CD4-positive, alpha-beta T cell treated with Interleukin-6 at 100 ng/mL for 8 hours (primary cell): ENCODE results near the gene PLEKHG4B.
"Not testable (repeated sequence)": the region's sequence is repeated elsewhere in the genome, so short reads cannot be mapped to it uniquely, and the experiment has no call there.

Experiments used
- DNase-seq: peaks from one replicate; pipeline ENCODE4 v3.0.0-alpha.2; 2020; ENCODE audit warnings: mixed read lengths, low spot score

PLEKHG4B gene, protein sequence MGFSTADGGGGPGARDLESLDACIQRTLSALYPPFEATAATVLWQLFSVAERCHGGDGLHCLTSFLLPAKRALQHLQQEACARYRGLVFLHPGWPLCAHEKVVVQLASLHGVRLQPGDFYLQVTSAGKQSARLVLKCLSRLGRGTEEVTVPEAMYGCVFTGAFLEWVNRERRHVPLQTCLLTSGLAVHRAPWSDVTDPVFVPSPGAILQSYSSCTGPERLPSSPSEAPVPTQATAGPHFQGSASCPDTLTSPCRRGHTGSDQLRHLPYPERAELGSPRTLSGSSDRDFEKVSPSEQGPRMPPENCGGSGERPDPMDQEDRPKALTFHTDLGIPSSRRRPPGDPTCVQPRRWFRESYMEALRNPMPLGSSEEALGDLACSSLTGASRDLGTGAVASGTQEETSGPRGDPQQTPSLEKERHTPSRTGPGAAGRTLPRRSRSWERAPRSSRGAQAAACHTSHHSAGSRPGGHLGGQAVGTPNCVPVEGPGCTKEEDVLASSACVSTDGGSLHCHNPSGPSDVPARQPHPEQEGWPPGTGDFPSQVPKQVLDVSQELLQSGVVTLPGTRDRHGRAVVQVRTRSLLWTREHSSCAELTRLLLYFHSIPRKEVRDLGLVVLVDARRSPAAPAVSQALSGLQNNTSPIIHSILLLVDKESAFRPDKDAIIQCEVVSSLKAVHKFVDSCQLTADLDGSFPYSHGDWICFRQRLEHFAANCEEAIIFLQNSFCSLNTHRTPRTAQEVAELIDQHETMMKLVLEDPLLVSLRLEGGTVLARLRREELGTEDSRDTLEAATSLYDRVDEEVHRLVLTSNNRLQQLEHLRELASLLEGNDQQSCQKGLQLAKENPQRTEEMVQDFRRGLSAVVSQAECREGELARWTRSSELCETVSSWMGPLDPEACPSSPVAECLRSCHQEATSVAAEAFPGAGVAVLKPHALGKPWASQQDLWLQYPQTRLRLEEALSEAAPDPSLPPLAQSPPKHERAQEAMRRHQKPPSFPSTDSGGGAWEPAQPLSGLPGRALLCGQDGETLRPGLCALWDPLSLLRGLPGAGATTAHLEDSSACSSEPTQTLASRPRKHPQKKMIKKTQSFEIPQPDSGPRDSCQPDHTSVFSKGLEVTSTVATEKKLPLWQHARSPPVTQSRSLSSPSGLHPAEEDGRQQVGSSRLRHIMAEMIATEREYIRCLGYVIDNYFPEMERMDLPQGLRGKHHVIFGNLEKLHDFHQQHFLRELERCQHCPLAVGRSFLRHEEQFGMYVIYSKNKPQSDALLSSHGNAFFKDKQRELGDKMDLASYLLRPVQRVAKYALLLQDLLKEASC (N-terminal part only)

DNA sequence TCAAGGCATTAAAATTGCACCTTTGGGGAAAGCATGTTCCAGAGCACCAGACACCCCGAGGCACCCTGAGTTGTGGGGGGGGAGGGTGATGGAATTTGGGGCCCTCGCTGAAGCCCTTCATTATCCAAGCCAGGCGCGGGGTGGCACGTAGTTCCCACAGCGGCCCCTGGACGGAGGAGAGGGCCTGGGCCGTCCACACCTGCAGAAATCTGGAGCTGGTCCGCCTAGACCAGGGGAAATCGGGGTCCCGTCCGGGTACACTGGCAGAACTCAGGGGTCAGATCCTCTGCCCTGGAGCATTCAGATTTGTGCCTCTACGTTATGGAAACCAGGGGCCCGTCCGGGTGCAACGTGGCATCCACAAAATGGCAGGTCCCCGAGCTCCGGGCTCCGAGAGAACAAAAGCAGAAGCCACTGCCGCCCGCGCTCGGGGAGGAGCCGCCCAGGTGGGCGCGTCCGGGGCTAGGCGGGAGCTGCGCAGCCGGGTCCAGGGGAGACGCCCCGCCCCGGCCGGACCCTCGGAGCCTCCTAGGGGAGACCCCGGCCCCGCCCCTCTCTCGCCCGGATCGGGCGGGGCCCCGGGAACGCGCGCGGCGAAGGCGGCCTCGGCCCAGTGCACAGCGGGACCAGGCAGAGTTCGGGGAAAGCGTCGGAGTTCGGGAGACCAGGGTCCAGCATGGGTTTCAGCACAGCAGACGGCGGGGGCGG, at the start of gene PLEKHG4B:
TSS of gene PLEKHG4B (plus strand) at position 613 of the 708 bp plus-strand sequence. CDS start at position 677, 64 bp downstream.
- DNase-seq = no peak

DNA sequence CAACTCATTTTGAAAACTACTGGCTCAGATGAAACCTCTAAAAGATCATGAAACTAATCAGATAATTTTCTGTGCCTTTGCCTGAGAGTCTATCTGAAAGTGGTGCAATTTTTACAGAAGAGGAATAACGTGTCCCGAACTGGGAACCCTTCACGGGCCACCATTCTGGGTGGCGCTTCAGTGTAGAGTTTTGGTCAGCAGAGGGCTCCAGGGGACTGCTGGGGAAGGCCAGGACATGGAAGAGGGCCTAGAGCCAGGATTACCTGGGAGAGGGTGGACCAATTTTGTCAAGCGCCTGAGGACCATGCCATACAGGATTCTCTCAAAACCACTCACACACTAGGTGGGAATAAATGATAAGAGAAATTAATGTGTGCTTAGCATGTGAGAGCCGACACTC, 49.7 kb upstream of the PLEKHG4B start:
- DNase-seq = no peak

DNA sequence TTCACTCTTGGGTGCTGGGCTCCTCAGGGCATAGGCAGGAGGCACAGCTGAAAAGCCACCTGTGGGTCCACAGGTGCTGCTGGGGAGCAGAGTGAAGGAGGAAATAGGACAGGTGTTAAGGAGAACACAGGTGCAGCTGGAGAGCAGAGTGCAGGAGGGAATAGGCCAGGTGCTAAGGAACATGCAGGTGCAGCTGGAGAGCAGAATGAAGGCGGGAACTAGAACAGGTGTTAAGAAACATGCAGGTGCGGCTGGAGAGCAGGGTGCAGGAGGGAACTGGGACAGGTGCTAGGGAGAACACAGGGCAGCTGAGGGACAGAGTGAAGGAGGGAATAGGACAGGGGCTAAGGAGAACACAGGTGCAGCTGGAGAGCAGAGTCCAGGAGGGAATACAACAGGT, 43.8 kb upstream of the PLEKHG4B start:
- no peak for DNase-seq

DNA sequence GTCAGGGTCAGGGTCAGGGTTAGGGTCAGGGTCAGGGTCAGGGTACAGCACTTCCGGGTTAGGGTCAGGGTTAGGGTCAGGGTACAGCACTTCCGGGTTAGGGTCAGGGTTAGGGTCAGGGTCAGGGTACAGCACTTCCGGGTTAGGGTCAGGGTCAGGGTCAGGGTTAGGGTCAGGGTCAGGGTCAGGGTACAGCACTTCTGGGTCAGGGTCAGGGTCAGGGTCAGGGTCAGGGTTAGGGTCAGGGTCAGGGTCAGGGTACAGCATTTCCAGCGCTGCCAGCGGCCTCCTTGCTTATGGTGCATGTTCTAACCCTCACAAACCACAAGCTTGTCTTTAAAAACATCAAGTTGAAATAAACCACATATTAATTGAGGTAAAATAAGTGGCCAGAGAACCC, 42.4 kb upstream of the PLEKHG4B start:
- DNase-seq = not testable (repeated sequence)

DNA sequence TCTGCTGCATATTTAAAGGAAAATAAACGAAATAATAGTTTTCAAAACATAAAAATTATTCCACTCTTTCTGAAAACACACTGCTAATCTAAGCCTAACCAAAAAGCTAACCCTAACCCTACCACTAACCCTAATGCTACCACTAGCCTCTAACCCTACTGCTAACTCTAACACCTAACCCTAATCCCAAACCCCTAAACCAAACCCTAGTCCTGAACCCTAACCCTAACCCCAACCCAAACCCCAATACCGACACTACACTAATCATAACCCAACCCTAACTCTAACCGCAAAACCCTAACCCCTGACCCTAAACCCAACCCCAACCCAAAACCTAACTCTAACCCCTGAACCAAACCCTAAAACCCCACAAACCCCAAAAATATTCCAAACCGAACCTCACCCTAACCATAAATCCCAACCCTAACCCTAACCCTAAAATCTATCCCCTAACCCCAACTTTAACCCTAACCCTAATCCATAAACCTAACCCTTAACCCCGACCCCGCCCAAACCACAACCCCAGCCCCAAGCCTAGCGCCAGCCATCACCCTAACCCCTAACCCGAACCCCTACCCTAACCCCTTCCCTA, 41.9 kb upstream of the PLEKHG4B start:
- no peak for DNase-seq

GRCh38 chr5:50724-51499, 41.1 kb upstream of the PLEKHG4B start:
- no peak for DNase-seq

DNA sequence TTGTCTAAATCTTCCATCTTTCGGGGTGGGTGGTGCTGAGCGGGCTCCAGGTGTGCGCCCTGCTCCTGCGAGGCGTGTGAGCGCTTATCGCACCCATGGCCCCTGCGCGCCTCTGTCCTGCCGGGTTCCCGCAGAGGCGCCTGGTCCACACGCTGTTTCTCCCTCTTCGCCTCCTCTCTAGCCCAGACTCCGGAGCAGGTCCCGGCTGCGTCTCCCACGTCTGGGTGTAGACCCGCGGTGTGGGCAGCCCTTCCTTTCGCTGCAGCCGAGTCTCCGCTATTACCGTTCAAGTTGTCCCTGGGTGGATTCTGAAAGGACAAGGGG, 40.5 kb upstream of the PLEKHG4B start:
- no peak for DNase-seq

GRCh38 chr5:53381-54174, 38.4 kb upstream of the PLEKHG4B start:
- no peak for DNase-seq

DNA sequence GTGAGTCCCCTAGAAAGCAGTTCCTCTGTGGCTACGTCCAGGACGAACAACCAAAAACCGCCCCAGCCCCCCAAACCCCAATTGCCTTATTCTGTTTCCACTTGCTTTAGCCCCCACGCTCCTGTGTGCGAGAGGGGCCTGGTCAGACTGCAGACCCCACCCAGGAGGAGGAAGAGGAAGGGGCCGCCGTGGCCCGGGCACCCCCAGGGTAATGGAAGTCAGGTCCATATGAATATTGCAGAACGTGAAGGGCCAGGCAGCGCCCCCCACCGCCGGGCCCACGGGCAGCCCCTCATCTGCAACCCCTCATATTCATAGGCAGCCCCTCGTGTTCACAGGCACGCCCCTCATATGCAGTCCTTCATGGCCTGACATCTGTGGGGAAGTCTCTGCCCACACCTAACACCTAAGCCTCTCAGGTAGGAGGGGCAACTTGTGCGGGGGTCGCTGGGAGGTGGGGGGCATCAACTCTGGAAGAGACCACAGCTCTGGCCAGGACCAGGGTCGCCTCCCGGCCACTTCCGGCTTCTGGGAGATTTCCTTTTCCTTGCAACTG, 37.7 kb upstream of the PLEKHG4B start:
- DNase-seq = no peak

DNA sequence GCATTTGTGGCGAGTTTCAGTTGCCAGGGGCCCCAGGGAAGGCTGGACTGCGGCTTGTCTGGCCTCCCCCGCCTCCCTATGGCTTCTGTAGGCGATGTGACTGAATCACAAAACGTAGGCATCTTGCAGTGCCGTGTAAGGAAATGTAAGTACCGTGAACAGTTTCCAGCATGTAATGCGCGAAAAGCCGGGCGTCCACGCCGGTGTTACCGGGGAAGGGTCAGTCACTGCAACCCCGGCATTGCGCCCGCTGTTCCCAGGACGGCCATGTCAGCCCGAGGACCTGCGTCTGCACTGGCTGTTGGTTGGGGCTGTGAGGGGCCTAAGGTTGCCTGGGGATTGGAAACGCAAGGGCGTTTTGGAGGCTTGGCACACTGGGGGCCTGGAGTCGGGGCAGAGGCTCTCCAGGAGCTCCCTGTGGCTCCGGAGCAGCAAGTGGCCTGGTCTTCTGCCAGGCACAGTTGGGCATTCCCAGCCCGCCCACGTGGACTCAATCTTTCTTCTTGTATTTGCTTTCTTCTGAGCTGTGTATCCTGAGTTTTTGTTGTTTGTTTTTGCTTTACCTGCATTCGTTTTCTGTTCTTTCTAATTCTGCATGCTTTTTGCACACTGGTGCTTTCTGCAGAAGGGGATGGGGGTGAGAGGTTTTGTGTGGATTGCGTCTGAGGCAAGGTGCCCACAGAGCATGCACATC, 36.9 kb upstream of the PLEKHG4B start:
- no peak for DNase-seq

DNA sequence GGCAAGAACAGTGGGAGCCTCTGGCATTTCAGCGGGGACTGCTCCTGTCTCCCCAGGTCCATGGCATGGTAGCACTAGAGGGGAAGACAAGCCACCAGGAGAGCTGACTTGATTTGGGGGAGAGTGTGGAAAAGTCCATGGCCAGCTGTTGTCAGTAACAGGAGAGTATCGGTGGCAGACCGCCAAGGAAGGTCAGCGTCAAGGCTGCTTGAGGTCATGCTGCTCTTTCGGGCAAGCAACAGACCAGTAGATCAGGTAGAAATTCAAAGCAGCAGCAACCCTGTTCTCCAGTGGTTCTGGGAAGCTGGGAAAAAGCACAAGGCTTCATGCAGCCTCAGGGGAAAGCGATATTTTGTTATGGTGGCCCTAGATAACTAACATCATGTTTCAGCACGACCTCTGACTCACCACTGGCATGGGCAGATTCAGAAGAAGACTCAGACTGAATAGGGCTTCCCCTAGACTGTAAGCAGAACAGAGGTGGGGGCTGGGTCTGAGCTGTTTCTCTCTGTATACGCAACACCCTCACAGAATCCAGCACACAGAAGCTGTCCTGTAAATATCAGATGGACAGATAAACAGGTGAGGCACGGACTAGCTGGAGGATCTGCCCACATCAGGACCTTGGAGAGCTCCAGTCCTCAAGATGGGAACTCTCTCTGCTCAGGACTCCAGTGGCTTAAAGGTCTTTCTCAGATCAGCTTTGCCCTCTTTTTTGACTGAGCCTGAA, 35.2 kb upstream of the PLEKHG4B start:
- no peak for DNase-seq

- not testable (repeated sequence) for DNase-seq
These were observed 31.7 kb upstream of the PLEKHG4B start for GRCh38 chr5:60250-60649.

- no peak for DNase-seq
These were observed 21.5 kb upstream of the PLEKHG4B start for GRCh38 chr5:70440-70839.

- DNase-seq = not testable (repeated sequence)
These were observed 19.4 kb upstream of the PLEKHG4B start for GRCh38 chr5:72316-73180.

- DNase-seq = not testable (repeated sequence)
These were observed 18.9 kb upstream of the PLEKHG4B start for GRCh38 chr5:73181-73447.

DNA sequence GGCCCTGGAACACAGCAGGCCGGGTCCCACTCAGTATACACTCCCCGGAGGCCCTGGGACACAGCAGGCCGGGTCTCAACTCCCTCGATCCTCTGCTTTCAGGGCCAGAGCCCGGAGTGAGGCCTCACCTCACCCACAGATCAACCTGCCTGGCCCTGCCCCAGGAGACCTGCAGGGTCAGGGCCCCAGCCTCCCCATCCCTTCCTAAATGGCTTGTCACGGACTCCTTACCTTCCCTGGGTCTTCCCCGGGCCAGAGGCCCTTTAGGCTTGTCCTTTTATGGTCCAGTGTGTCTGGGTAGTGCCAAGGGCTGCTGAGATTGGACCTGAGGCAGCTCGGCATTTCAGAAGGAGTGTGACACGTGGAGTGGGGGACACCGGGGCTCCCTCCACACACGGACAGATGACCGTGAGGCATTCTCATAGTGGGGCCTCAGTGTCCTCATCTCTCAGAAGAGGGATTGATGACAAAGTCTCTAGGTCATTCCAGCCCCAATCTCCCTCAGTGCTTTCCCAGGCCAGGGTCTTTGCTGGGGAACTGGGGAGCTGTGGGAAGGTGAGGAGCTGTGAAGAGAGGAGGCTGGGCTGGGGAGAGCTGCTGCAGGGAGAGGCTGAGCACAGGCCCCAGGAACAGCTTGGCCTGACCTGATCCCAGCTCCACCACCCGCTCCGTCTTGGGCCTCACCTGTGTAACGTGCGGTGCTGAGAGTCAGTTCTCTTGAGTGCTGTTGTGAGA, 18.0 kb upstream of the PLEKHG4B start:
- no peak for DNase-seq
